Measurements from ENCODE around the gene CSNK2A2.

DNA sequence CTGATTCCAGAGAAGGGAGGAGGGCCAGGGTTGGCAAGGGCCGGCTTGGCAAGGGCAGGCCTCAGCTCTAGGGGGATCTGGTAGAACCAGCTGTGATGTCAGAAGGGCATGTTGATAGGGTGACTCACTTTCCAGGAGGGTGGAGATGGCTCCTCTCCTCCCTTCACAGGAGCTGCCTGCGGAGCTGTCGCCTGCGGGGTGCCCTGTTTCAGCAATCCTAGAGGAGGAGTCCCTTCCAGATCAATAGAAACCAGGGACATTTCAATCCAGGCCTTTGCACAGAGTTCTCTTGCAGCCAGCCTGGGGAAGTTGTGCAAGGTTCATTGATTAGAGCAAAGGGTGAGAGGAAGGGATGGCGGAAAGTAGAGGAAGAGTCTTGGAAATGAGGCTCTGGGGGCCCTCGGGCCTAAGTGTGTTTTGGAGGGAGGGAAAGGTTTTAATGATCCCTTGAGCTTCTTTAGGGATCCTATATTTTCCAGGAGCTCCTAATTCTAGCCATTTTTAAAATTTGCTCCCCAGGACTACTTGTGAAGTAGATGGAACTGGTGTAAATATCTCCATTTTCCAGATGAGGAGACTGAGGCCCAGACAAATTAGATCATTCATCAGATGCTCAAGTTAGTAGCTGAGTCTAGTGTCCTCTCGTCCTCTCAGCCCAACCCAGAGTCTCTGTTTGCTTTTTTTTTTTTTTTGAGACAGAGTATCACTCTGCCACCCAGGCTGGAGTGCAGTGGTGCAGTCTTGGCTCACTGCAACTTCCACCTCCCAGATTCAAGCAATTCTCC, 24.8 kb upstream of the CSNK2A2 start:
- TF ChIP-seq, protein P1, sequence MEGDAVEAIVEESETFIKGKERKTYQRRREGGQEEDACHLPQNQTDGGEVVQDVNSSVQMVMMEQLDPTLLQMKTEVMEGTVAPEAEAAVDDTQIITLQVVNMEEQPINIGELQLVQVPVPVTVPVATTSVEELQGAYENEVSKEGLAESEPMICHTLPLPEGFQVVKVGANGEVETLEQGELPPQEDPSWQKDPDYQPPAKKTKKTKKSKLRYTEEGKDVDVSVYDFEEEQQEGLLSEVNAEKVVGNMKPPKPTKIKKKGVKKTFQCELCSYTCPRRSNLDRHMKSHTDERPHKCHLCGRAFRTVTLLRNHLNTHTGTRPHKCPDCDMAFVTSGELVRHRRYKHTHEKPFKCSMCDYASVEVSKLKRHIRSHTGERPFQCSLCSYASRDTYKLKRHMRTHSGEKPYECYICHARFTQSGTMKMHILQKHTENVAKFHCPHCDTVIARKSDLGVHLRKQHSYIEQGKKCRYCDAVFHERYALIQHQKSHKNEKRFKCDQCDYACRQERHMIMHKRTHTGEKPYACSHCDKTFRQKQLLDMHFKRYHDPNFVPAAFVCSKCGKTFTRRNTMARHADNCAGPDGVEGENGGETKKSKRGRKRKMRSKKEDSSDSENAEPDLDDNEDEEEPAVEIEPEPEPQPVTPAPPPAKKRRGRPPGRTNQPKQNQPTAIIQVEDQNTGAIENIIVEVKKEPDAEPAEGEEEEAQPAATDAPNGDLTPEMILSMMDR (IDR thresholded peaks at IDR 0.05): no peak
- TF ChIP-seq POLR2A (IDR thresholded peaks at IDR 0.05): peak; percentile 18

Measured in right lobe of liver (tissue), 4 donors.